Natural killer cell treated with Interleukin-12 subunit alpha and Interleukin-12 subunit beta and Interleukin-15 and Interleukin-18, amount 100 ng/mL, for 72 hours (primary cell): ENCODE measurements around the gene LIMA1. TPM values are rescaled to one million over a fixed set of nuclear protein-coding genes. Genes with fewer than 3 reads are reported as not detected.
A peak's percentile ranks its signal among the peaks of the same experiment; 100 is the strongest.
"Not testable (repeated sequence)": the region's sequence is repeated elsewhere in the genome, so short reads cannot be mapped to it uniquely, and the experiment has no call there.

Experiments used
- ATAC-seq, 2 donors: fragments of 150-1000 bp; cut with Tn5 transposase in 1 of 2; sonication (Bioruptor Pico), chemical (Tn5 transposase) in 1 of 2; 2 replicates each; pipeline ENCODE4 v1.10.0; 2021
- DNase-seq: peaks from one replicate; pipeline ENCODE4 v3.0.0; 2022; ENCODE audit warnings: low spot score
- H3K27ac Mint-ChIP-seq, 2 donors: 1 replicate in 1 of 2; 2 replicates in 1 of 2; pipeline ENCODE4 v1.8.0; 2022; ENCODE audit warnings: mixed read lengths in 2 of 2, mild to moderate bottlenecking in 1 of 2, moderate library complexity in 1 of 2
- H3K27me3 Mint-ChIP-seq, 2 donors: 1 replicate in 1 of 2; 2 replicates in 1 of 2; pipeline ENCODE4 v1.8.0; 2022; ENCODE audit warnings: mixed read lengths in 2 of 2
- H3K36me3 Mint-ChIP-seq: one replicate; pipeline ENCODE4 v1.8.0; 2022; ENCODE audit warnings: mixed read lengths
- H3K4me1 Mint-ChIP-seq, 2 donors: 1 replicate in 1 of 2; 2 replicates in 1 of 2; pipeline ENCODE4 v1.8.0; 2022; ENCODE audit warnings: low read depth in 2 of 2, mixed read lengths in 2 of 2, mild to moderate bottlenecking in 1 of 2
- H3K4me3 Mint-ChIP-seq: one replicate; pipeline ENCODE4 v1.8.0; 2022; ENCODE audit warnings: mixed read lengths
- H3K9me3 Mint-ChIP-seq: 2 replicates; pipeline ENCODE4 v1.8.0; 2022; ENCODE audit warnings: mixed read lengths
- total RNA-seq, 2 donors: library from RNA; stranded (reverse); gene quantifications; one replicate each; pipeline ENCODE4 v1.2.3, GENCODE V29; 2022

The LIMA1 gene
- total RNA-seq, 2 donors from 2014 or later: 15.3 to 41.3 TPM

DNA sequence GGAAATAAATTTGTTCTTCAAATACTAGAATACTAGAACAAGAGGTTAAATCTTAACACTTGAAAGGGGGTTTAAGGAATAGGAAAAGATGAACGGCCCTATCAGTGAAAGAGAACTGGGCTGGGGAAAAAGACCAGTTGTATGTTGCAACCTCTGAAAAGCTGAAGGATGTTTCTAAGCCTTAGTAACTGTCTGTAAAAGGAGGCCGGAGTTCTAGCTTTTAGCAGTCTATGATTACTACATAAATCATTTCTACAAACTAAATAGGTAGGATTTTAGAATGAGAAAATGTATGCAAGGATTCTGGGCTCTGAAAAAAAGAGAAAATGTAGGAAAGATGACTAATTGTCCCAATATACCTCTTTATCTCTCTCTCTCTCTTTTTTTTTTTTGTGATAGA is 121.1 kb downstream of the LIMA1 start:
- peaks cover 9% of the 10 kb centered on the region for H3K36me3 Mint-ChIP-seq
- H3K27ac Mint-ChIP-seq: no peak overlapping the region
- DNase-seq: no peak
- no peaks in the 10 kb centered on the region for H3K9me3 Mint-ChIP-seq
- ATAC-seq: no peak
- peaks cover 22 to 35% of the 10 kb centered on the region in 2 donors for H3K4me1 Mint-ChIP-seq
- H3K4me3 Mint-ChIP-seq: no peak overlapping the region
- H3K27me3 Mint-ChIP-seq: no peaks in the 10 kb centered on the region

DNA sequence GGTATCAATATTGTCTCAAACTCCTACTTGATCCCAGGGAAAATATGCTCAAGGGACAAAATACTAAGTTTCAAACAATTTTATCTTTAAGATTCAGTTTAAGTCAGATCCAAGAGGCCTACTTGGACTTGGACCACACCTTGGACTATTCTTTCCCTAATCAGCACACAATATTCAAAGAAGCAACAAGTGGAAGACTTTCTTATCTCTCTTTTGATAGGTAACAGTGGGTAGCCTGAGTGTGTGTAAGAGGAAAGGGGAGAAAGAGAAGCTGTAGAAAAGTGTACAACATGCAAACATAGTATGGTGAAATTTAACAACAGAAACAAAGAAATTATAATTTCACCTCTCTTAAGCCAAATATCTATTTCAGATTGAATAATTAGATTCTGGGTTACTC is 122.7 kb downstream of the LIMA1 start:
- no peak for ATAC-seq
- Mint-ChIP-seq H3K36me3 (peaks cover 9% of the 10 kb centered on the region), H3K9me3 (no peaks in the 10 kb centered on the region), H3K27me3 (no peaks in the 10 kb centered on the region), H3K4me3 (no peak overlapping the region), H3K4me1 (peaks cover 20 to 27% of the 10 kb centered on the region in 2 donors), H3K27ac (no peak overlapping the region)
- DNase-seq: no peak

DNA sequence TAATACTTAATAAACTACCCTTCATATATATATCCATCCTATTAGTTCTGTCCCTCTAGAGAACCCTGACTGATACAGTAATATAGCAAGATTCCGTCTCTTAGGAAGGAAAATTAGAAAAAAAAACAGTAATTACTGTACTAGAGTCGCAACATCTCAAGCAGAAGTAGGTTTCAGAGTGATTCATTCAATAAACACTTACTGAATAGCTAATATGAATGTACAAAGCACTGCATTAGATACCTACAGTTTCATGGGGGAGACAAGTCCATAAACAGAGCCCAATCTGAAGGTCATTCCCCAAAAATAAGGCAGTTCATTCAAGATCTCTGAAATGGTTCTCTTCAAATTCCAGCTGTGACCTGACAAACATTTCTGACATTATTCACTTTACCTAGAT is 126.1 kb downstream of the LIMA1 start:
- ATAC-seq (no peak), DNase-seq (no peak)
- Mint-ChIP-seq H3K27ac (no peak overlapping the region), H3K4me1 (peaks cover 13 to 17% of the 10 kb centered on the region in 2 donors), H3K36me3 (peaks cover 9% of the 10 kb centered on the region), H3K27me3 (no peaks in the 10 kb centered on the region), H3K4me3 (no peak overlapping the region), H3K9me3 (no peaks in the 10 kb centered on the region)

DNA sequence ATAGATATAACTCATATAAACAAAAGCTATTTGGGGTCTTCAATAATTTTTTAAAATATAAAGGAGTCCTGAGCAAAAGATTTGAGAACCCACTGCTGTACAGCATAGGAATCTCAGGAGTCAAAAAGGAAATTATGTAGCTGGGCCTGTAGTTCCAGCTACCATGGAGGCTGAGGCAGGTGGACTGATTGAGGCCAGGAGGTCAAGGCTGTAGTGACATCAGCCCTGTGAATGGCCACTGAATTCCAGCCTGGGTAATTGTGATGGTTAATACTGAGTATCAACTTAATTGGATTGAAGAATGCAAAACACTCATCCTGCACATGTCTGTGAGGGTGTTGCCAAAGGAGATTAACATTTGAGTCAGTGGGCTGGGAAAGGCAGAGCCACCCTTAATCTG is 126.7 kb downstream of the LIMA1 start:
- peaks cover 13 to 17% of the 10 kb centered on the region in 2 donors for H3K4me1 Mint-ChIP-seq
- no peaks in the 10 kb centered on the region for H3K9me3 Mint-ChIP-seq
- no peak for ATAC-seq
- H3K36me3 Mint-ChIP-seq: peaks cover 9% of the 10 kb centered on the region
- no peak overlapping the region for H3K27ac Mint-ChIP-seq
- no peak overlapping the region for H3K4me3 Mint-ChIP-seq
- no peak for DNase-seq
- H3K27me3 Mint-ChIP-seq: no peaks in the 10 kb centered on the region

DNA sequence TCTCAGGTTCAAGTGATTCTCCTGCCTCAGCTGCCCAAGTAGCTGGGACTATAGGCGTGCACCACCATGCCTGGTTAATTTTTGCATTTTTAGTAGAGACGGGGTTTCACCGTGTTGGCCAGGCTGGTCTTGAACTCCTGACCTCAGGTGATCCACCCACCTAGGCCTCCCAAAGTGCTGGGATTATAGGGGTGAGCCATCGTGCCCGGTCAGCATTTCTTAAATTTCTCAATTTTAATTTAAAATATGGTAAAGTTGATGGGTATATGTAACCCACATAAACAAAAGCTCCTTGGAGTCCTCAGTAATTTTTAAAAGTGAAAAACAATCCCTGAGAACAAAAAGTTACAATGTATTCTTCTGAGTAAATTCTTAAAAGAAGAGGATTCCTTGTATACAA is 128.4 kb downstream of the LIMA1 start:
- peaks cover 21 to 27% of the 10 kb centered on the region in 2 donors for H3K4me1 Mint-ChIP-seq
- not testable (repeated sequence) for H3K4me3 Mint-ChIP-seq, DNase-seq, H3K36me3 Mint-ChIP-seq, H3K27ac Mint-ChIP-seq, H3K9me3 Mint-ChIP-seq, ATAC-seq, H3K27me3 Mint-ChIP-seq

DNA sequence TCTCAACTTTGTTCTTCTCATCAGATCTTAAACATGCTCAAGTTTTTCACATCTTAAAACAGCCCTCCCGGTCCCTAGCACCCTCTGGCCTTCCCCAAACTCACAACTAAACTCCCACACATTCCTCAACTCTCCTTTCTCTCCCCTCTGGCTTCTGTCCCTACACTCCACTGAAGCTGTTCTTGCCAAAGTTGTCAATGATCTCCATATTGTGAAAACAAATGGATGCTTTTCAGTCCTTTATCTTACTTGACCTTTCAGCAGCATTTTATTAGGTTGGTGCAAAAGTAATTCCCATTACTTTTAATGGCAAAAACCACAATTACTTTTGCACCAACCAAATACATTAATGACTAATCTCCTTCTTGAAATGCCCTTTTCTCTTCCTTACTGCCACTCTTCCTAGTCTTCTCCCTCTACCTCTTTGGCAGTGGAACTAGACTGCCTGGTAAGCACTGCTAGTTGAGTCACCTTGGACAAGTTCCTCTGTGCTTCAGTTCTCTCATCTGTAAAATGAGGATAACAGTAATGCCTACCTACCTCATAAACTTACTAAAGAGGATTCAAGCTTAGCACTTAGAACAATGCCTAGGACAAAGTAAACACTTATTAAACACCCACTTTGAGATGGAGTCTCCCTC is 132.2 kb downstream of the LIMA1 start:
- Mint-ChIP-seq H3K36me3 (no peaks in the 10 kb centered on the region), H3K4me3 (no peak overlapping the region), H3K9me3 (no peaks in the 10 kb centered on the region), H3K27me3 (no peaks in the 10 kb centered on the region), H3K4me1 (peaks cover 12 to 13% of the 10 kb centered on the region in 2 donors), H3K27ac (no peak overlapping the region)
- ATAC-seq (no peak), DNase-seq (no peak)

DNA sequence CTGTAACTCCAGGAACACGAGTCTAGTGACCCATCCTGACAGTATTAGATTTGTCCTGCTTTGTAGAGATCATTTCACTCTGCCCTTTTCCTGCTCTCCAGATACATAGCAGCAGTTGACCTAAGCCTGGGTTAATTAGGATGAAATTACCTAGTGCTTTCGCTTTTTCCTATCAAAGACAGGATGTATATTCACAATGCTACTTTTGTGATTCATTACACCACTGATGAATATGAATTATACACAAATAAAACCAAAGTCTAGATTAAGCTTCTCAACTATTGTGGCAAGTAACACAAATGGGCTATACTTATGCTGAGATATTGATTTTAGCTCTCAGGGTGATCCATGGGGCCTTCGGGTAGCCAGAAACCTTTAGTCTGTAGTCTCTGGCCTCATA is 134.0 kb downstream of the LIMA1 start:
- H3K27ac Mint-ChIP-seq: no peak overlapping the region
- ATAC-seq: peak in 1 of 2 donors; percentile 44
- no peaks in the 10 kb centered on the region for H3K36me3 Mint-ChIP-seq
- H3K27me3 Mint-ChIP-seq: no peaks in the 10 kb centered on the region
- peaks cover 12 to 13% of the 10 kb centered on the region in 2 donors for H3K4me1 Mint-ChIP-seq
- no peaks in the 10 kb centered on the region for H3K9me3 Mint-ChIP-seq
- no peak for DNase-seq
- no peak overlapping the region for H3K4me3 Mint-ChIP-seq

DNA sequence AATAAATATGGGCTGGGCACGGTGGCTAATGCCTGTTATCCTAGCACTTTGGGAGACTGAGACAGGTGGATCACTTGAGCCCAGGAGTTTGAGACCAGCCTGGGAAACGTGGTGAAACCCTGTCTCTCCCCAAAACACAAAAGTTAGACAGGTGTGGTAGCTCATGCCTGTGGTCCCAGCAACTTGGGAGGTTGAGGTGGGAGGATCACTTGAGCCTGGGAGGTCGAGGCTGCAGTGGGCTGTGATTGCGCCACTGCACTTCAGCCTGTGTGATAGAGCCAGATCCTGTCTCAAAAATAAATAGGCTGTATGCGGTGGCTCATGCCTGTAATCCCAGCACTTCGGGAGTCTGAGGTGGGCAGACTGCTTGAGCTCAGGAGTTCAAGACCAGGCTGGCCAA is 135.3 kb downstream of the LIMA1 start:
- H3K9me3 Mint-ChIP-seq, ATAC-seq, H3K4me3 Mint-ChIP-seq: not testable (repeated sequence)

DNA sequence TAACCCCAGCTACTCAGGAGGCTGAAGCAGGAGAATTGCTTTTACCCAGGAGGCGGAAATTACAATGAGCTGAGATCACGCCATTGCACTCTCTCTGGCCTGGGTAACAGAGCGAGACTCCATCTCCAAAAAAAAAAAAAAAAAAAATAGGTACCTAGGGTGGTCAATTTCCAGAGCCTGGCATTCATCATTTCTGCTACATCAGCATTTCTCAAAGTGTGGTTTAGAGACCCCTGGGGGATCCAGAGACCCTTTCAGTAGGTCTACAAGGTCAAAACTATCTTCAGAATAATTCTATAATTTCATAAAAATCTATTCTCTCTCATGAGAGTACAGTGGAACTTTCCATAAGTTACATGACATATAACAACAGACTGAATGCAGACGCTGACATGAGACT is 136.0 kb downstream of the LIMA1 start:
- DNase-seq: no peak
- H3K4me3 Mint-ChIP-seq: no peak overlapping the region

More for the DNA sequence above, 135.3 kb downstream of the LIMA1 start:
- H3K36me3 Mint-ChIP-seq, H3K27ac Mint-ChIP-seq, H3K27me3 Mint-ChIP-seq, DNase-seq: not testable (repeated sequence)
- H3K4me1 Mint-ChIP-seq: peaks cover 12 to 13% of the 10 kb centered on the region in 2 donors

DNA sequence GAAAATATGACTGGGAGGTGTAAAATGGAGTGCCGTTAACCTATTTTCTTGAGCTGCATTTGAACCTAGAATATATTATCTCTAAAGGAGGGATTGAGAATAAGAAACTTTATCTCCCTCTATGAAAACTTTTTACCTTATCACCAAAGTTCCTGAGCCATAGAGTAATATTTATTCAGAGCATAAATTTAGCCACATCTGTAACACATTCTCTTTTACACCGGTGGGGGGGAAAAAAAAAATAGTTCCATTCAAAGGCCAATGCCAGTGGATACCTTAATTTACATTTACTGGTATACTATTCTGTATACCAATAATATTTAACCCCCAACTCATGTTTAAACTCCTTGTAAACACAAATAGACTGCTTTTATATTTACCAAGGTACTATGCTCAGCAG is 137.9 kb downstream of the LIMA1 start:
- Mint-ChIP-seq H3K27me3 (no peaks in the 10 kb centered on the region), H3K36me3 (peaks cover 4% of the 10 kb centered on the region), H3K4me1 (peaks cover 3 to 4% of the 10 kb centered on the region in 2 donors), H3K4me3 (no peak overlapping the region), H3K27ac (no peak overlapping the region), H3K9me3 (no peaks in the 10 kb centered on the region)
- DNase-seq: no peak
- no peak for ATAC-seq

More for the DNA sequence above, 136.0 kb downstream of the LIMA1 start:
- H3K36me3 Mint-ChIP-seq: no peaks in the 10 kb centered on the region
- peaks cover 12 to 13% of the 10 kb centered on the region in 2 donors for H3K4me1 Mint-ChIP-seq
- no peaks in the 10 kb centered on the region for H3K27me3 Mint-ChIP-seq
- H3K27ac Mint-ChIP-seq: no peak overlapping the region
- H3K9me3 Mint-ChIP-seq: no peaks in the 10 kb centered on the region
- ATAC-seq: no peak

DNA sequence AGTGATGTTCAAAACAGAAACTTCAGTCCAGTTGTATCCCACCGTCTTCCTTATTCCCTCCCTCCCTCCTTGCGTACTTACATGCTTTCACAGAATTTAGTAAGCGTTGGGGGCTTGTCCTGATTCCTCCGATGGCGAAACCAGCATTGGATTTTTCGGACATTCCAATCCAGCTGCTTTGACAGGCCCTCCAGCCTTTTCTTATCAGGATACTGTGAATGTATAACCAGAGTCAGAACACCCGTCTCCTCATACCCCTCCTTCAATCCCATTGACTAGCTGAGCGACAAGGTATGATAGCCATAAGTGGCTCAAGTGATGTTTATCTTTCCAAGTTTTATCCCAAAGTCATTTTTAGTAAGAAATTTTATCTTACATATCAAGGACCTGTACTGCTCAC is 140.3 kb downstream of the LIMA1 start:
- no peaks in the 10 kb centered on the region for H3K27me3 Mint-ChIP-seq
- H3K4me3 Mint-ChIP-seq: no peak overlapping the region
- DNase-seq (no peak), ATAC-seq (no peak)
- no peak overlapping the region for H3K27ac Mint-ChIP-seq
- peaks cover 4% of the 10 kb centered on the region for H3K36me3 Mint-ChIP-seq
- no peaks in the 10 kb centered on the region for H3K4me1 Mint-ChIP-seq
- no peaks in the 10 kb centered on the region for H3K9me3 Mint-ChIP-seq

DNA sequence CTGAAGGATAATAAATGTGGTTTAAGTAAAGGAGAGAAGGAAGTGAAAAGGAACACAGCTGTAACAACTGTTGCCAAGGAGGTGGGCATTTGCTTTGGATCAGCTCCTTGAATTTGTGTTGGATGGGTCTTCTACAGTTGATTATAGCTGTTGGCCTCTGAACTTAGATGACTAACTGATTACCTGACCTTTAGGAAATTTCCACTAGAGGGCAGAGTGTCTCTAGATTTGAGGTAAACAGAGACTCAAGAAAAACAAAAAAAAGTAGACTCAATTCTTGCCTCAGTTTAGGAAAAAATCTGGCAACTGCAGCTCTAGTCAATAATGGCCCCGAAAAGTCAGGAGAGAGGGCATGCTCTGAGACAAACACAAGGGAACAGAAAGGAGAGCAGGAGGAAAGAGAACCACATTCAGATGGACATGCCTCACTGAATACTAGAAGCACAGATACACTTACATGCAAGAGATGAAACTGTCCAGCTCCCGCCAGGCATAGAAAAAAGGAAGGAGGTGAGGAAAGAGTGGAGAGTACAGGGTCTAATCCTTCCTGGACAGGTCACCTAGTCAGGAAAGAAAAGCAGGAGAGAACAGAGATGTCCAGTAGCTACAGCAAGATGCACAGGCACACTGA is 150.7 kb downstream of the LIMA1 start:
- Mint-ChIP-seq H3K27ac (peak overlapping the region in 1 of 2 donors; percentile 32), H3K9me3 (no peaks in the 10 kb centered on the region), H3K27me3 (no peaks in the 10 kb centered on the region)

DNA sequence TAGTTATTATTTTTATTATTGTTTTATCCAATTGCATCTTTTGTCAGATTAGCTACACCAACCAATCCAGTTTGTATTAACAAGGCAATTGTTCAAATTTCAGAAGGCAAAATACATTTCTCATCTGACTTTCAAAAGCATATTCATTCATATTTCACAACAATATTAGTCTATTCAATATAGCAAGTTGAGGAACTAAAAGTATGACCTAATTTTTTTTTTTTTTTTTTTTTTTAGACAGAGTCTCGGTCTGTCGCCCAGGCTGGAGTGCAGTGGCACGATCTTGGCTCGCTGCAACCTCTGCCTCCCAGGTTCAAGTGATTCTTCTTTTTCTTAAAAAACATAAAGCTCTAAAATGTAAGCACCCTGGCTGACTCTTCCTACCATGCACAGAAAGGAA is 154.0 kb downstream of the LIMA1 start:
- H3K4me1 Mint-ChIP-seq: peaks cover 18 to 22% of the 10 kb centered on the region in 2 donors
- no peaks in the 10 kb centered on the region for H3K9me3 Mint-ChIP-seq
- no peak for ATAC-seq
- H3K4me3 Mint-ChIP-seq: no peak overlapping the region
- no peaks in the 10 kb centered on the region for H3K27me3 Mint-ChIP-seq
- H3K27ac Mint-ChIP-seq: no peak overlapping the region
- DNase-seq: no peak
- H3K36me3 Mint-ChIP-seq: peaks cover 12% of the 10 kb centered on the region

More for the DNA sequence above, 150.7 kb downstream of the LIMA1 start:
- H3K4me1 Mint-ChIP-seq: peaks cover 9 to 22% of the 10 kb centered on the region in 2 donors
- DNase-seq (no peak), ATAC-seq (no peak)
- H3K36me3 Mint-ChIP-seq: peaks cover 24% of the 10 kb centered on the region
- no peak overlapping the region for H3K4me3 Mint-ChIP-seq

DNA sequence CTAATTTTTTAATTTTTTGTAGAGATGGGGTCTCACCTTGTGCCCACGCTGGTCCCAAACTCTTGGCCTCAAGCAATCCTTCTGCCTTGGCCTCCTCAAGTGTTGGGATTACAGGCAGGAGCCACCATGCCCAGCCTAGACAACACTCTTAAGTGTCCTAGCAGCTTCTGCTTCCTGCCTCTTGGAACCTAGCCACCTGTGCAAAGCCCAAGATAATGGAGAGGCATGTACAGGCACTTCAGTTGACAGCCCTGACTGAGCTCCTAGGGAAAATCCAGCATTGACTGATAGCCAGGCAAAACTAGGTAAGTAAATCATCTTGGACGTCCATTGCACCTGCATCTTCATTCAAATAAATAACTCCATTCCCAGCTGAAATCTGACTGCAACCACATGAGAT is 155.8 kb downstream of the LIMA1 start:
- H3K27me3 Mint-ChIP-seq: no peaks in the 10 kb centered on the region
- ATAC-seq (no peak), DNase-seq (no peak)
- no peaks in the 10 kb centered on the region for H3K9me3 Mint-ChIP-seq
- H3K4me3 Mint-ChIP-seq: no peak overlapping the region
- peaks cover 12% of the 10 kb centered on the region for H3K36me3 Mint-ChIP-seq
- peaks cover 18 to 20% of the 10 kb centered on the region in 2 donors for H3K4me1 Mint-ChIP-seq
- peak overlapping the region; percentile 32 to 47 for H3K27ac Mint-ChIP-seq
